Non-pigmented ciliary epithelial cell (primary cell): ENCODE results near the gene DNAJC17.

Experiments
- DNase-seq: peaks from one replicate; pipeline ENCODE4 v3.0.0-alpha.2; 2010; ENCODE audit warnings: low read depth

Gene DNAJC17

GRCh38 chr15:40766906-40767837, 40.1 kb downstream of the DNAJC17 start:
- DNase-seq, result no peak

- DNase-seq, result no peak
Measured at GRCh38 chr15:40766194-40766815, 41.0 kb downstream of the DNAJC17 start.

- DNase-seq, result no peak
Measured at GRCh38 chr15:40764629-40765103, 42.6 kb downstream of the DNAJC17 start.

- no peak for DNase-seq
Measured at GRCh38 chr15:40763801-40764628, 43.3 kb downstream of the DNAJC17 start, which contains the start of gene GCHFR. Gene GCHFR (plus strand): TSS chr15:40764068. CDS start chr15:40764181, 113 bp downstream.

GRCh38 chr15:40762919-40763800, 44.1 kb downstream of the DNAJC17 start:
- no peak for DNase-seq

- DNase-seq, result no peak
Measured at GRCh38 chr15:40759961-40760360, 47.3 kb downstream of the DNAJC17 start.

GRCh38 chr15:40756938-40757337, 50.3 kb downstream of the DNAJC17 start:
- no peak for DNase-seq

GRCh38 chr15:40755812-40756208, 51.5 kb downstream of the DNAJC17 start:
- DNase-seq, result no peak

GRCh38 chr15:40754883-40755811, 52.1 kb downstream of the DNAJC17 start, which contains the start of gene RMDN3:
Gene RMDN3 (minus strand): TSS chr15:40755254. CDS start chr15:40754783, 471 bp downstream.
- DNase-seq, result no peak

GRCh38 chr15:40754574-40754882, 52.7 kb downstream of the DNAJC17 start:
- DNase-seq, result no peak

GRCh38 chr15:40751745-40752144, 55.5 kb downstream of the DNAJC17 start:
- DNase-seq, result no peak

- no peak for DNase-seq
Measured at GRCh38 chr15:40750885-40751284, 56.4 kb downstream of the DNAJC17 start.

GRCh38 chr15:40749151-40749630, 58.1 kb downstream of the DNAJC17 start:
- no peak for DNase-seq

- DNase-seq, result no peak
Measured at GRCh38 chr15:40747685-40748631, 59.3 kb downstream of the DNAJC17 start.

- no peak for DNase-seq
Measured at GRCh38 chr15:40746916-40747418, 60.3 kb downstream of the DNAJC17 start.

GRCh38 chr15:40744815-40745152, 62.5 kb downstream of the DNAJC17 start:
- no peak for DNase-seq

- DNase-seq, result no peak
Measured at GRCh38 chr15:40743921-40744814, 63.1 kb downstream of the DNAJC17 start.

GRCh38 chr15:40743485-40743901, 63.8 kb downstream of the DNAJC17 start:
- DNase-seq, result no peak
